ENCODE measurements around the gene OTUD1. TPM values are rescaled to one million over a fixed set of nuclear protein-coding genes. Genes with fewer than 3 reads are reported as not detected.

OTUD1 gene
- total RNA-seq, 1 experiment from 2014 or later, result 23.9 TPM

DNA sequence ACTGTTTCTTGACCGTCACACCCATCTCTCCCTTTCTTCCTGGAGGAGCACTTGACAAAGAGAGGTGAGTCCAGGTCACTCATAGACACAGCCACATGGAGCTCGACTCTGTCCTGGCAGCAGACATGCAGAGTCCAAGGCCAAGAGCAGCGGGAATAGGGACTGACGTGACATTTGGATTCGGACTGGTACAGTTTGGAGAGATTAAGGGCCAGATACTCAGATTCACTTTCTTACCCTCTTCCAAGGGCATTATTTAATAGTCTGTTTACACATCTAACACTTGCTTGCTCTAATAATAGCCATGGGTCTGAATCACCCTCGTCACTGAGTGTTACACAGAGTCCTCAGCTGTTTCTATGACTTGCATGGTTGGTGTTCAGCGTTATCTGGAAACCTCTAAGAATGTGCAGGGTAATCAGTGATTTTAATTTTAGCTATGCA is 39.2 kb upstream of the OTUD1 start:
- intact Hi-C loops (cut with micrococcal nuclease; ENCODE audit: unreplicated experiment), result no loop called here
- Histone ChIP-seq H3K4me1 (ENCODE audit: insufficient read depth, low read length, poor library complexity, severe bottlenecking) (no peaks in the 10 kb centered on the region), H3K9me3 (ENCODE audit: low read depth, low read length, poor library complexity, severe bottlenecking) (no peaks in the 10 kb centered on the region), H3K27me3 (replicated peaks; ENCODE audit: insufficient read depth, low read depth, low read length, poor library complexity) (no peaks in the 10 kb centered on the region), H3K4me3 (ENCODE audit: low read depth, low read length, poor library complexity, severe bottlenecking) (no peak overlapping the region), H3K27ac (ENCODE audit: low read depth, low read length, poor library complexity, severe bottlenecking) (no peak overlapping the region), H3K36me3 (ENCODE audit: insufficient read depth, low read length, poor library complexity, severe bottlenecking) (no peaks in the 10 kb centered on the region)
- DNase-seq (ENCODE audit: low spot score), result no peak
- POLR2A ChIA-PET (ENCODE audit: low non-redundant PET), result no interaction called here
- BruUV-seq (replicated peaks), result no TSS peak
- TF ChIP-seq EZH2 (IDR thresholded peaks at IDR 0.05; ENCODE audit: borderline replicate concordance, low read depth, low read length, poor library complexity, severe bottlenecking), result no peak
- TF ChIP-seq, protein P1, sequence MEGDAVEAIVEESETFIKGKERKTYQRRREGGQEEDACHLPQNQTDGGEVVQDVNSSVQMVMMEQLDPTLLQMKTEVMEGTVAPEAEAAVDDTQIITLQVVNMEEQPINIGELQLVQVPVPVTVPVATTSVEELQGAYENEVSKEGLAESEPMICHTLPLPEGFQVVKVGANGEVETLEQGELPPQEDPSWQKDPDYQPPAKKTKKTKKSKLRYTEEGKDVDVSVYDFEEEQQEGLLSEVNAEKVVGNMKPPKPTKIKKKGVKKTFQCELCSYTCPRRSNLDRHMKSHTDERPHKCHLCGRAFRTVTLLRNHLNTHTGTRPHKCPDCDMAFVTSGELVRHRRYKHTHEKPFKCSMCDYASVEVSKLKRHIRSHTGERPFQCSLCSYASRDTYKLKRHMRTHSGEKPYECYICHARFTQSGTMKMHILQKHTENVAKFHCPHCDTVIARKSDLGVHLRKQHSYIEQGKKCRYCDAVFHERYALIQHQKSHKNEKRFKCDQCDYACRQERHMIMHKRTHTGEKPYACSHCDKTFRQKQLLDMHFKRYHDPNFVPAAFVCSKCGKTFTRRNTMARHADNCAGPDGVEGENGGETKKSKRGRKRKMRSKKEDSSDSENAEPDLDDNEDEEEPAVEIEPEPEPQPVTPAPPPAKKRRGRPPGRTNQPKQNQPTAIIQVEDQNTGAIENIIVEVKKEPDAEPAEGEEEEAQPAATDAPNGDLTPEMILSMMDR (conservative IDR thresholded peaks at IDR 0.05; ENCODE audit: low read depth, low read length), result no peak
- CTCF ChIA-PET, result no interaction called here

DNA sequence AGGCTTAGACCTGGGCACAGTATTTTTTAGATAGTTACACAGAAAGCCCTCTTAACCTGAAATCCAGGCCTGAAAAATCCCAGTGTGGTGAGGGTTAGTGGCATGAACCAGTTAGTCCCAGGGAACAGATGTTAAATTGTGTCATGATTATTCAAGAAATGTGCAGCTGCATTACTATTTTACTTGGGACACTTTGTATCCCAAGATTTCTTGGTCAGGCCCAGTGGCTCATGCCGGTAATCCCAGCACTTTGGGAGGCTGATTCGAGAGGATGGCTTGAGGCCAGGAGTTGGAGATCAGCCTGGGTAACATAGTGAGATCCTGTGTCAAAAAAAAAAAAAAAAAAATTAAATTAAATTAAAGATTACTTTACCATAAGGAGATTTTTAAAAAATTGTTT is 36.0 kb upstream of the OTUD1 start:
- H3K27me3 ChIP-seq (replicated peaks; ENCODE audit: insufficient read depth, low read depth, low read length, poor library complexity), result no peaks in the 10 kb centered on the region
- ChIA-PET POLR2A (ENCODE audit: low non-redundant PET) (no interaction called here), CTCF (no interaction called here)
- no TSS peak for BruUV-seq (replicated peaks)
- TF ChIP-seq EZH2 (IDR thresholded peaks at IDR 0.05; ENCODE audit: borderline replicate concordance, low read depth, low read length, poor library complexity, severe bottlenecking), result no peak
- TF ChIP-seq, protein P1 (conservative IDR thresholded peaks at IDR 0.05; ENCODE audit: low read depth, low read length), result no peak
- no peak overlapping the region for H3K4me3 ChIP-seq (ENCODE audit: low read depth, low read length, poor library complexity, severe bottlenecking)
- H3K27ac ChIP-seq (ENCODE audit: low read depth, low read length, poor library complexity, severe bottlenecking), result no peak overlapping the region
- intact Hi-C loops (cut with micrococcal nuclease; ENCODE audit: unreplicated experiment), result no loop called here
- no peaks in the 10 kb centered on the region for H3K36me3 ChIP-seq (ENCODE audit: insufficient read depth, low read length, poor library complexity, severe bottlenecking)
- no peak for DNase-seq (ENCODE audit: low spot score)
- no peaks in the 10 kb centered on the region for H3K4me1 ChIP-seq (ENCODE audit: insufficient read depth, low read length, poor library complexity, severe bottlenecking)
- no peaks in the 10 kb centered on the region for H3K9me3 ChIP-seq (ENCODE audit: low read depth, low read length, poor library complexity, severe bottlenecking)

DNA sequence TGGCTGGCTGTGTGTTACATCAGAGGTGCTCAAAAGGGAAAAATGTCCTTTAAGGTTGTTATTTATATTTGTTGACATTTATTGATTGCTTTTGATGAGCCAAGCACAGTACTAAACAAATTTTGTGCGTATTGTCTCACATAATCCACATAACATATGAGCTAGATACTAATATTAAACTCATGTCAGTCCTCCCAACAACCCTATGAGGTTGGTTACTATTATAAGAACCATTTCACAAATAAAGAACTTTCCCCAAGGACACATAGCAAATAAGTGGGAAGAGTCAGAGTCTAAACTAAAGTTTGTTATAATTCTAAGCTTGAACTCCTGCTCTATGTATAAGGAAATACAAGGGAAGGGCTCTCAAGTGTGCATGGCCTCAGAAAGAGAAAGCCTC is 35.6 kb upstream of the OTUD1 start:
- no peak overlapping the region for H3K27ac ChIP-seq (ENCODE audit: low read depth, low read length, poor library complexity, severe bottlenecking)
- CTCF ChIA-PET, result no interaction called here
- no peaks in the 10 kb centered on the region for H3K4me1 ChIP-seq (ENCODE audit: insufficient read depth, low read length, poor library complexity, severe bottlenecking)
- no peaks in the 10 kb centered on the region for H3K27me3 ChIP-seq (replicated peaks; ENCODE audit: insufficient read depth, low read depth, low read length, poor library complexity)
- H3K36me3 ChIP-seq (ENCODE audit: insufficient read depth, low read length, poor library complexity, severe bottlenecking), result no peaks in the 10 kb centered on the region
- POLR2A ChIA-PET (ENCODE audit: low non-redundant PET), result no interaction called here
- no TSS peak for BruUV-seq (replicated peaks)
- no peaks in the 10 kb centered on the region for H3K9me3 ChIP-seq (ENCODE audit: low read depth, low read length, poor library complexity, severe bottlenecking)
- intact Hi-C loops (cut with micrococcal nuclease; ENCODE audit: unreplicated experiment), result no loop called here
- TF ChIP-seq, protein P1 (conservative IDR thresholded peaks at IDR 0.05; ENCODE audit: low read depth, low read length), result no peak
- no peak for TF ChIP-seq EZH2 (IDR thresholded peaks at IDR 0.05; ENCODE audit: borderline replicate concordance, low read depth, low read length, poor library complexity, severe bottlenecking)
- H3K4me3 ChIP-seq (ENCODE audit: low read depth, low read length, poor library complexity, severe bottlenecking), result no peak overlapping the region
- DNase-seq (ENCODE audit: low spot score), result no peak

Measured in A673 (cell line).